GM23338 (cell line): ENCODE data around the gene TYK2. TPM values are rescaled to one million over a fixed set of nuclear protein-coding genes. Genes with fewer than 3 reads are reported as not detected.
A peak's percentile ranks its signal among the peaks of the same experiment; 100 is the strongest.

Source experiments
- ATAC-seq: fragments of 200-7000 bp; cut with Tn5 transposase; 3 replicates; pipeline ENCODE4 v1.9.1; 2020
- DNase-seq: peaks from one replicate; pipeline ENCODE4 v3.0.0-alpha.2; 2015; ENCODE audit warnings: low spot score
- H2AFZ ChIP-seq: fragments of 200-600 bp; sonication (generic); 2 replicates; pipeline ENCODE4 v1.8.0; 2016; ENCODE audit warnings: antibody characterized with exemption, mild to moderate bottlenecking, moderate library complexity
- H3F3A ChIP-seq: fragments of 200-600 bp; sonication (generic); replicated peaks from 2 replicates; pipeline ENCODE4 v1.8.0; 2017; ENCODE audit warnings: antibody characterized with exemption, mixed run types, low read depth
- H3K27ac ChIP-seq: fragments of 200-600 bp; sonication (generic); 2 replicates; pipeline ENCODE4 v1.6.1; 2016; ENCODE audit warnings: low read depth
- H3K27me3 ChIP-seq: fragments of 200-600 bp; sonication (generic); 2 replicates; pipeline ENCODE4 v1.8.0; 2016; ENCODE audit warnings: mild to moderate bottlenecking, mixed run types, moderate library complexity; ENCODE audit not compliant: insufficient read depth
- H3K36me3 ChIP-seq: fragments of 200-600 bp; sonication (generic); 2 replicates; pipeline ENCODE4 v1.8.0; 2016; ENCODE audit warnings: mild to moderate bottlenecking; ENCODE audit not compliant: insufficient read depth
- H3K4me1 ChIP-seq: fragments of 200-600 bp; sonication (generic); 2 replicates; pipeline ENCODE4 v1.8.0; 2016; ENCODE audit warnings: mild to moderate bottlenecking, moderate library complexity; ENCODE audit not compliant: insufficient read depth
- H3K4me2 ChIP-seq: fragments of 200-600 bp; sonication (generic); 2 replicates; pipeline ENCODE4 v1.7.1; 2017; ENCODE audit warnings: mixed run types
- H3K4me3 ChIP-seq: fragments of 200-600 bp; sonication (generic); 2 replicates; pipeline ENCODE4 v1.6.1; 2016; ENCODE audit warnings: mixed run types
- H3K79me2 ChIP-seq: fragments of 200-600 bp; sonication (generic); replicated peaks from 2 replicates; pipeline ENCODE4 v1.8.0; 2017; ENCODE audit warnings: mild to moderate bottlenecking; ENCODE audit not compliant: insufficient read depth
- H3K9me2 ChIP-seq: fragments of 200-600 bp; sonication (generic); 2 replicates; pipeline ENCODE4 v1.8.0; 2017; ENCODE audit not compliant: insufficient read depth
- H4K20me1 ChIP-seq: fragments of 200-600 bp; sonication (generic); replicated peaks from 2 replicates; pipeline ENCODE4 v1.8.0; 2017; ENCODE audit warnings: mild to moderate bottlenecking; ENCODE audit not compliant: insufficient read depth
- H3K27ac Mint-ChIP-seq: 2 replicates; pipeline ENCODE4 v1.8.0; 2020; ENCODE audit warnings: inconsistent platforms, mild to moderate bottlenecking, moderate library complexity, mixed read lengths
- H3K27me3 Mint-ChIP-seq: 3 replicates; pipeline ENCODE4 v1.8.0; 2022; ENCODE audit warnings: low read depth, mild to moderate bottlenecking, moderate library complexity, mixed read lengths, inconsistent platforms; ENCODE audit not compliant: insufficient read depth, poor library complexity
- H3K36me3 Mint-ChIP-seq: 3 replicates; pipeline ENCODE4 v1.8.0; 2021; ENCODE audit warnings: low read depth, mild to moderate bottlenecking, inconsistent platforms, moderate library complexity, mixed read lengths
- H3K4me1 Mint-ChIP-seq: 3 replicates; pipeline ENCODE4 v1.8.0; 2020; ENCODE audit warnings: mild to moderate bottlenecking, inconsistent platforms, mixed read lengths
- H3K4me3 Mint-ChIP-seq: 3 replicates; pipeline ENCODE4 v1.8.0; 2021; ENCODE audit warnings: moderate library complexity, mild to moderate bottlenecking, inconsistent platforms, mixed read lengths
- H3K9me3 Mint-ChIP-seq: 3 replicates; pipeline ENCODE4 v1.8.0; 2020; ENCODE audit warnings: moderate library complexity, mild to moderate bottlenecking, inconsistent platforms, mixed read lengths
- EZH2 ChIP-seq: fragments of 200-600 bp; sonication (generic); IDR thresholded peaks from one replicate; pipeline ENCODE4 v1.8.0; 2017; ENCODE audit warnings: antibody characterized with exemption, mild to moderate bottlenecking, low read depth; ENCODE audit not compliant: unreplicated experiment
- EZH2phosphoT487 ChIP-seq: fragments of 200-600 bp; sonication (generic); IDR thresholded peaks from one replicate; pipeline ENCODE4 v1.8.1; 2018; ENCODE audit warnings: antibody characterized with exemption; ENCODE audit not compliant: unreplicated experiment
- NANOG ChIP-seq: IDR thresholded peaks from 2 replicates; pipeline ENCODE4 v1.6.1; 2016; ENCODE audit warnings: antibody characterized with exemption, borderline replicate concordance
- POLR2AphosphoS5 ChIP-seq: IDR thresholded peaks from 2 replicates; pipeline ENCODE4 v1.6.1; 2016; ENCODE audit warnings: antibody characterized with exemption, low read depth
- STAT1 ChIP-seq: IDR thresholded peaks from one replicate; pipeline ENCODE4 v1.6.1; 2016; ENCODE audit warnings: antibody characterized with exemption; ENCODE audit not compliant: unreplicated experiment
- polyA plus RNA-seq: library from polyadenylated mRNA; unstranded; fragments of >200 nt; fragmentation: Nextera tagmentation; extraction: Ambion mirVana; gene quantifications from 2 replicates; pipeline ENCODE4 v1.2.1, GENCODE V29; 2016
- total RNA-seq: library from RNA; depleted of rRNA; stranded (reverse); fragments of >200 nt; shearing (Covaris generic); gene quantifications from 2 replicates; pipeline ENCODE4 v1.2.3, GENCODE V29; 2014
- TF ChIP-seq, protein P1 (sequence below): IDR thresholded peaks from 2 replicates; pipeline ENCODE4 v1.6.1; 2016; ENCODE audit warnings: antibody characterized with exemption
- TF ChIP-seq, protein P2 (sequence below): fragments of 250-450 bp; sonication (Bioruptor Pico); IDR thresholded peaks from 2 replicates; pipeline ENCODE4 v1.5.0; 2020; ENCODE audit warnings: mild to moderate bottlenecking, moderate library complexity

The TYK2 gene
- total and polyA plus RNA-seq, 2 experiments from 2014 or later, result 29.1 to 30.7 TPM

DNA sequence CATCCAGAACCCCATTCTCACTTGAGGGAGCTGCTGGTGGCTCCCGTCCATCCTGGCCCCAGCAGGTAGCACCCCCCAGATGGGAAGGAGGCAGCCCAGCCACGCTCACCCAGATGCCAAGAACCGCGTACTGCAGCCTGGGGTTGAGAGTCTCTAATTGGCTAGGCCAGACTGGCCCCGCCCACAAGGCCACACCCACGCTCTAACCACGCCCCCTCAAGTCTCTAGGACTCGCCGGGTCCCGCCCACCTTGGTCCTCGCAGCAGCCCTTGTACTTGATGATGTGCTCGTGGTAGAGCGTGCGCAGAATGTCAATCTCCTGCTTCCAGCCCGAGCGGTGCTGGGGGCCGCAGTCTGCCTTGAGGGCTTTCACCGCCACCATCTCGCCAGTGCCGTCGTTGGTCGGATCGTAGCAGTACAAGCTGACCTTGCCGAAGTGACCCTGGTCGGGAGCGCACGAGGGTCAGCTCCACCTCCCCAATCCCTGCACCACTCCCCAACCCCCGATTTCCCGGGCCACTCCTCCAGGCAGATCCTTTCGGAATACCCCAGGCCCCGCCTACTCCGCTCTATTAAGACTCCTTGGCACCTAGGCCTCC lies 26.5 kb downstream of the TYK2 start:
- no peaks in the 10 kb centered on the region for H3K9me3 Mint-ChIP-seq
- peak overlapping the region; percentile 84 for H3K4me3 Mint-ChIP-seq
- Histone ChIP-seq H3K27ac (0 out of 2 replicates have a peak overlapping the region, but pooled peaks have one; percentile 85), H3K4me2 (peak overlapping the region; percentile 100), H4K20me1 (no peaks in the 10 kb centered on the region), H3K4me3 (peak overlapping the region; percentile 91), H3K9me2 (no peaks in the 10 kb centered on the region), H2AFZ (peak overlapping the region; percentile 93), H3K27me3 (no peaks in the 10 kb centered on the region), H3K36me3 (no peaks in the 10 kb centered on the region), H3K4me1 (peaks cover 11% of the 10 kb centered on the region), H3F3A (peaks cover 11% of the 10 kb centered on the region; the same call in 1 of the 2 replicates), H3K79me2 (no peaks in the 10 kb centered on the region)
- peaks cover 10% of the 10 kb centered on the region for H3K4me1 Mint-ChIP-seq
- peaks cover 21% of the 10 kb centered on the region for H3K27me3 Mint-ChIP-seq
- H3K27ac Mint-ChIP-seq, result peak overlapping the region; percentile 93
- peaks cover 13% of the 10 kb centered on the region; the same call in 2 of the 3 replicates for H3K36me3 Mint-ChIP-seq
- DNase-seq (peak; percentile 100), ATAC-seq (peak; percentile 66)
- TF ChIP-seq POLR2AphosphoS5 (peak; percentile 73), NANOG (no peak), EZH2phosphoT487 (no peak)

DNA sequence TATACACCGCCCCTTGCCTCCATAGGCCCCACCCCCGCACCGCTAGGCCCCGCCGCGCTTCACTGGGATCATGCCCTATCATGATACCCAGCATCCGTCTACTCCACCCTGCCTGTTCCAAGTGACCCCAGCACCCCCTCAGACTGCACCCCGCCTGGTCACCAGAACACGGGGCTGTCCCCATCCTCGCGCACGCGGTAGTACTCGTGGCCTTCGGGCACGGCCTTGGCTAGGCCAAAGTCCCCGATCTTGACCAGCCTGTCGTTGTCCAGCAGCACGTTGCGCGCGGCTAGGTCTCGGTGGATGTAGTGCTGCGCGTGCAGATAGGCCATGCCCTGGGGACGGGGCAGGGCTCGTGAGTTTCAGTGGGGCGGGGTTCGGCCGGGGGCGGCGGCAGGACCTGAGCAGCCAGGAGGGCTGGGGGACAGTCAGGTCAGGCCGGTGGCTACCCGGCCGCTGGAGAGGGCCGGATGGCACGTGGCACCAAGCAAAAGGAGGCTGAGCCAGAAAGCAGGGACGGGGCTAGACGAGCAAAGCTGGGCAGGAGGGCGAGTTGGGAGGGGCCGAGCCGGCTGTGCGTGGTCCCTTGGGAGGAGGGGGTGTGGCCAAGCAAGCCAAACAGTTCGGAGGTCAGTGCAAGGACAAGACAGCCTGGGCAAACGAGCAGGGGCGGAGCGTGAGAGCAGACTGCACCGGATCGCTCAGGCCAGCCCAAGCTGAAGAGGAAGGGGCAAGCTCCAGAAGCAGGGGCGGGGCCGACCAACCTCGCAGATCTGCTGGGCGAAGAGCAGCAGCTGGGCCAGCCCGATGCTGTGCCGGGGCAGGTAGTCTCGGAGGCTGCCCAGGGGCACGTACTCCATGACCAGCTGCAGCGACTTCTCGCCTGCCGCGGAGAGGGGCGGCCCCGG lies 27.4 kb downstream of the TYK2 start:
- H3K36me3 ChIP-seq, result no peaks in the 10 kb centered on the region
- H3K4me3 ChIP-seq, result peak overlapping the region; percentile 91
- H3K9me3 Mint-ChIP-seq, result no peaks in the 10 kb centered on the region; the same call in 2 of the 3 replicates
- H3K27ac ChIP-seq, result peak overlapping the region; percentile 85
- peaks cover 11% of the 10 kb centered on the region for H3K4me1 ChIP-seq
- H3K9me2 ChIP-seq, result no peaks in the 10 kb centered on the region
- ATAC-seq, result peak; percentile 71
- peaks cover 13% of the 10 kb centered on the region; the same call in 2 of the 3 replicates for H3K36me3 Mint-ChIP-seq
- TF ChIP-seq, protein P1, sequence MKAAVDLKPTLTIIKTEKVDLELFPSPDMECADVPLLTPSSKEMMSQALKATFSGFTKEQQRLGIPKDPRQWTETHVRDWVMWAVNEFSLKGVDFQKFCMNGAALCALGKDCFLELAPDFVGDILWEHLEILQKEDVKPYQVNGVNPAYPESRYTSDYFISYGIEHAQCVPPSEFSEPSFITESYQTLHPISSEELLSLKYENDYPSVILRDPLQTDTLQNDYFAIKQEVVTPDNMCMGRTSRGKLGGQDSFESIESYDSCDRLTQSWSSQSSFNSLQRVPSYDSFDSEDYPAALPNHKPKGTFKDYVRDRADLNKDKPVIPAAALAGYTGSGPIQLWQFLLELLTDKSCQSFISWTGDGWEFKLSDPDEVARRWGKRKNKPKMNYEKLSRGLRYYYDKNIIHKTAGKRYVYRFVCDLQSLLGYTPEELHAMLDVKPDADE, result 0 out of 2 replicates have a peak, but pooled peaks have one; percentile 3
- TF ChIP-seq EZH2 (no peak), POLR2AphosphoS5 (peak; percentile 55; the same call in 1 of the 2 replicates)
- H3K4me2 ChIP-seq, result peak overlapping the region; percentile 100
- DNase-seq, result peak; percentile 96
- H3K4me1 Mint-ChIP-seq, result peaks cover 10% of the 10 kb centered on the region
- no peaks in the 10 kb centered on the region for H3K27me3 ChIP-seq
- H3K27me3 Mint-ChIP-seq, result peaks cover 21% of the 10 kb centered on the region
- no peaks in the 10 kb centered on the region for H3K79me2 ChIP-seq
- H3F3A ChIP-seq, result peaks cover 11% of the 10 kb centered on the region; the same call in 1 of the 2 replicates
- peak overlapping the region; percentile 99 for H2AFZ ChIP-seq
- H4K20me1 ChIP-seq, result no peaks in the 10 kb centered on the region
- H3K27ac Mint-ChIP-seq, result peak overlapping the region; percentile 93
- peak overlapping the region; percentile 84 for H3K4me3 Mint-ChIP-seq

DNA sequence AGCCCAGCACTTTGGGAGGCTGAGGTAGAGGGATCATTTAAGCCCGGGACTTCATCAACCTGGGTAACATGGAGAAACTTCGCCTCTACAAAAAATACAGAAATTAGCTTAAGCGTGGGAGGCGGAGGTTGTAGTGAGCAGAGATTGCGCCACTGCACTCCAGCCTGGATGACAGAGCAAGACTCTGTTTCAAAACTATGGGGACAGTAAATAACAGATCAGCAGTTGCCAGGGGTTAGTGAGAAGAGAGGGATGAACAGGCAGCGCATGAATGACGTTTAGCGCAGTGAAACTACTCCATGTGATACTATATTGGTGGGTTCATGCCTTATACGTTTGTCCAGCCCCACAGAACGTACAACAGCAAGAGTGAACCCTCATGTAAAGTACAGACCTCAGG lies 33.9 kb downstream of the TYK2 start:
- Mint-ChIP-seq H3K27ac (no peak overlapping the region), H3K27me3 (peaks cover 9% of the 10 kb centered on the region), H3K4me1 (no peaks in the 10 kb centered on the region), H3K36me3 (0 out of 3 replicates have a peak, but pooled peaks cover 4% of the 10 kb centered on the region), H3K9me3 (no peaks in the 10 kb centered on the region; the same call in 2 of the 3 replicates), H3K4me3 (no peak overlapping the region)
- DNase-seq (no peak), ATAC-seq (no peak)
- Histone ChIP-seq H3K27me3 (no peaks in the 10 kb centered on the region), H3K4me2 (no peak overlapping the region), H3K27ac (no peak overlapping the region), H3K4me3 (no peak overlapping the region), H3F3A (no peaks in the 10 kb centered on the region), H2AFZ (no peak overlapping the region), H3K79me2 (no peaks in the 10 kb centered on the region), H3K4me1 (no peaks in the 10 kb centered on the region), H3K36me3 (no peaks in the 10 kb centered on the region), H4K20me1 (no peaks in the 10 kb centered on the region), H3K9me2 (no peaks in the 10 kb centered on the region)
- no peak for TF ChIP-seq STAT1
- TF ChIP-seq, protein P2, sequence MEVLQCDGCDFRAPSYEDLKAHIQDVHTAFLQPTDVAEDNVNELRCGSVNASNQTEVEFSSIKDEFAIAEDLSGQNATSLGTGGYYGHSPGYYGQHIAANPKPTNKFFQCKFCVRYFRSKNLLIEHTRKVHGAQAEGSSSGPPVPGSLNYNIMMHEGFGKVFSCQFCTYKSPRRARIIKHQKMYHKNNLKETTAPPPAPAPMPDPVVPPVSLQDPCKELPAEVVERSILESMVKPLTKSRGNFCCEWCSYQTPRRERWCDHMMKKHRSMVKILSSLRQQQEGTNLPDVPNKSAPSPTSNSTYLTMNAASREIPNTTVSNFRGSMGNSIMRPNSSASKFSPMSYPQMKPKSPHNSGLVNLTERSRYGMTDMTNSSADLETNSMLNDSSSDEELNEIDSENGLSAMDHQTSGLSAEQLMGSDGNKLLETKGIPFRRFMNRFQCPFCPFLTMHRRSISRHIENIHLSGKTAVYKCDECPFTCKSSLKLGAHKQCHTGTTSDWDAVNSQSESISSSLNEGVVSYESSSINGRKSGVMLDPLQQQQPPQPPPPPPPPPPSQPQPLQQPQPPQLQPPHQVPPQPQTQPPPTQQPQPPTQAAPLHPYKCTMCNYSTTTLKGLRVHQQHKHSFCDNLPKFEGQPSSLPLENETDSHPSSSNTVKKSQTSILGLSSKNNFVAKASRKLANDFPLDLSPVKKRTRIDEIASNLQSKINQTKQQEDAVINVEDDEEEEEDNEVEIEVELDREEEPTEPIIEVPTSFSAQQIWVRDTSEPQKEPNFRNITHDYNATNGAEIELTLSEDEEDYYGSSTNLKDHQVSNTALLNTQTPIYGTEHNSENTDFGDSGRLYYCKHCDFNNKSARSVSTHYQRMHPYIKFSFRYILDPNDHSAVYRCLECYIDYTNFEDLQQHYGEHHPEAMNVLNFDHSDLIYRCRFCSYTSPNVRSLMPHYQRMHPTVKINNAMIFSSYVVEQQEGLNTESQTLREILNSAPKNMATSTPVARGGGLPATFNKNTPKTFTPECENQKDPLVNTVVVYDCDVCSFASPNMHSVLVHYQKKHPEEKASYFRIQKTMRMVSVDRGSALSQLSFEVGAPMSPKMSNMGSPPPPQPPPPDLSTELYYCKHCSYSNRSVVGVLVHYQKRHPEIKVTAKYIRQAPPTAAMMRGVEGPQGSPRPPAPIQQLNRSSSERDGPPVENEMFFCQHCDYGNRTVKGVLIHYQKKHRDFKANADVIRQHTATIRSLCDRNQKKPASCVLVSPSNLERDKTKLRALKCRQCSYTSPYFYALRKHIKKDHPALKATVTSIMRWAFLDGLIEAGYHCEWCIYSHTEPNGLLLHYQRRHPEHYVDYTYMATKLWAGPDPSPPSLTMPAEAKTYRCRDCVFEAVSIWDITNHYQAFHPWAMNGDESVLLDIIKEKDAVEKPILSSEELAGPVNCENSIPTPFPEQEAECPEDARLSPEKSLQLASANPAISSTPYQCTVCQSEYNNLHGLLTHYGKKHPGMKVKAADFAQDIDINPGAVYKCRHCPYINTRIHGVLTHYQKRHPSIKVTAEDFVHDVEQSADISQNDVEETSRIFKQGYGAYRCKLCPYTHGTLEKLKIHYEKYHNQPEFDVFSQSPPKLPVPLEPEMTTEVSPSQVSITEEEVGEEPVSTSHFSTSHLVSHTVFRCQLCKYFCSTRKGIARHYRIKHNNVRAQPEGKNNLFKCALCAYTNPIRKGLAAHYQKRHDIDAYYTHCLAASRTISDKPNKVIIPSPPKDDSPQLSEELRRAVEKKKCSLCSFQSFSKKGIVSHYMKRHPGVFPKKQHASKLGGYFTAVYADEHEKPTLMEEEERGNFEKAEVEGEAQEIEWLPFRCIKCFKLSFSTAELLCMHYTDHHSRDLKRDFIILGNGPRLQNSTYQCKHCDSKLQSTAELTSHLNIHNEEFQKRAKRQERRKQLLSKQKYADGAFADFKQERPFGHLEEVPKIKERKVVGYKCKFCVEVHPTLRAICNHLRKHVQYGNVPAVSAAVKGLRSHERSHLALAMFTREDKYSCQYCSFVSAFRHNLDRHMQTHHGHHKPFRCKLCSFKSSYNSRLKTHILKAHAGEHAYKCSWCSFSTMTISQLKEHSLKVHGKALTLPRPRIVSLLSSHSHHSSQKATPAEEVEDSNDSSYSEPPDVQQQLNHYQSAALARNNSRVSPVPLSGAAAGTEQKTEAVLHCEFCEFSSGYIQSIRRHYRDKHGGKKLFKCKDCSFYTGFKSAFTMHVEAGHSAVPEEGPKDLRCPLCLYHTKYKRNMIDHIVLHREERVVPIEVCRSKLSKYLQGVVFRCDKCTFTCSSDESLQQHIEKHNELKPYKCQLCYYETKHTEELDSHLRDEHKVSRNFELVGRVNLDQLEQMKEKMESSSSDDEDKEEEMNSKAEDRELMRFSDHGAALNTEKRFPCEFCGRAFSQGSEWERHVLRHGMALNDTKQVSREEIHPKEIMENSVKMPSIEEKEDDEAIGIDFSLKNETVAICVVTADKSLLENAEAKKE (CRISPR knock-in tag), result no peak
